Rectal smooth muscle tissue (tissue), 1 donor: Measurements from ENCODE around the gene SEPTIN2.
"Not testable (repeated sequence)": the region's sequence is repeated elsewhere in the genome, so short reads cannot be mapped to it uniquely, and the experiment has no call there.

Experiments
- H3K27ac ChIP-seq: one replicate; pipeline ENCODE4 v1.7.0; 2013; ENCODE audit warnings: low read depth, low read length, inconsistent platforms
- H3K27me3 ChIP-seq: one replicate; pipeline ENCODE4 v1.7.0; 2013; ENCODE audit warnings: low read length; ENCODE audit not compliant: control insufficient read depth, insufficient read depth
- H3K36me3 ChIP-seq: one replicate; pipeline ENCODE4 v1.7.0; 2013; ENCODE audit warnings: low read length; ENCODE audit not compliant: control insufficient read depth, insufficient read depth
- H3K4me1 ChIP-seq: one replicate; pipeline ENCODE4 v1.7.0; 2013; ENCODE audit warnings: low read length; ENCODE audit not compliant: control insufficient read depth, insufficient read depth
- H3K4me3 ChIP-seq: one replicate; pipeline ENCODE4 v1.7.0; 2013; ENCODE audit warnings: low read length
- H3K9ac ChIP-seq: one replicate; pipeline ENCODE4 v1.7.0; 2013; ENCODE audit warnings: low read length

The SEPTIN2 gene

DNA sequence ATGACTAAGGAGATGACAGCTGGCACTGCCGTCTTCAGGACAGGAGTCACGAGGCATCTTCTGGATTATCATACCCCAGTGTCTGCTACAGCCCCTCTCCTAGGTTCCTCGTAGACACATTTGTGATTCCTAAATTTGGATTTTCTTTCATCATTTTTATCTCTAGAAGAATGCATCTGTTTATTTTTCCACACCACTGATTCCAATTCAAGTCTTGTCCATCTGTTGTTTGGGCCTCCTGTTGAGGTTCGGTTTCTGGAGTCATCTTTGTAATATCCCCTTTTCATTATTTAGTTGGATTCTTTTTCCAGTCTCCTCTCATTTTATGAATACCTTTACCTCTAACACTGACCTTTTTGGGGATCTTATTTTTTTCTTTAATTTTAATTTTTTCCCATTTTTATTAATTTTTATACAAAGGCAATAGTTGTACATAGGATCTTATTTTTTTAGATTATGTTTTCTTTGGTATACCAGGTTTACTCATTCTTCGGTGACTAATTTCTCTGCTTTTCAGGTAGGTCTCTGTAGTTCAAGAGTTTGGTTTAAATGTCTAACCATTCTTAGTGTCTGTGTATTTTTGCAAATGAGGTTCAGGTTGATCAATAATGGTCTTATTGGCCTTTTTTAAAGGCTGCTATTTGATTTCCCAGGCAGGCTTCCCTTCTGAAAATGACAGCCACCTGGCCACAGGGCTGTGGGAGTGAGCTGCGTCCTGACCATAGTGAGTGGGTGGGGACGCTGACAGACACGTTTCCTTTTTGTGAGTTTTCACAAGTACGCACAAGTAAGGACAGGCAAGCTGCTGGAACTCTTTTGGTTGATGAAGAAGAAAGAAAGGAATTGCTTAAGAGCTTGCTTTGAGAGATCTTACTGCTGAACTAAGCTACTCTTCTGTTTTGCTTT is 74.8 kb downstream of the SEPTIN2 start:
- H3K4me3 ChIP-seq = no peak overlapping the region
- no peaks in the 10 kb centered on the region for H3K36me3 ChIP-seq
- H3K27me3 ChIP-seq = no peaks in the 10 kb centered on the region
- H3K9ac ChIP-seq = no peak overlapping the region
- no peaks in the 10 kb centered on the region for H3K4me1 ChIP-seq
- no peak overlapping the region for H3K27ac ChIP-seq

DNA sequence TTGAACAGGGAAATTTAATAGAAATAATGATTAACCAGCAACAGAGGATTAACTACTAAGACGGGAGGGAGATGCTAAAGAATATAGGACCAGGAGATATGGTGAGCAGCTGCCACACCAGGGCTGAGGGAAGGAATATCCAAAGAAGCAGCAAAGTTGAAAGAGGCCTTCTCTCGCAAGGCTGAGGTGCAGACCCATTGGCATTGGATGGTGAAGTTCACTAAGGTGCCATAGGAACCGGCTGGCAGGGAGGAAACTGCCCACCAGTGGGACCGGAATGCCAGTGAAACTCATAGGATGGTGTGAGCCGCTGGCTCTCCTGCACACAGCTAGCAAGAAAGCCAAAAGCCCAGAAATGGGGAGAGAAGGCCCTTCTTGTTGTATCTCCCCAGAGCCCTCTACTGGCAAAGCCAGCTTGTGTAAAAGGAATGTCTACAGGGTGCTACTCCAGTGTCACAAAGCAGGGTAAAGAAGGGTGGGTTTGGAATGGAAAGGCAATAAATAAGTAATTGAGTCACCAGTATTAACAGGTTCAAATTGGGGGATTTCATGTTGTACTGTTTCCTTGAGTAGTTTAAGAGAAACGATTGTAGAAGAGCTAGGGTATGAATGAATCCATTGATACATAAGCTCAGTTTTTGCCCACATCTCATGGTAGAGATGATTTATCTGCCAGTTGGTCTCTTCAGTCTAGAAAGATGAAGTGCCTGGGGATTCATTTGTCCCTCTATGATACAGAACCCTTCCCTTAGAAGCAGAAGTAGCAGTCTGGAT is 76.4 kb downstream of the SEPTIN2 start:
- no peak overlapping the region for H3K9ac ChIP-seq
- H3K36me3 ChIP-seq = no peaks in the 10 kb centered on the region
- H3K27ac ChIP-seq = no peak overlapping the region
- no peaks in the 10 kb centered on the region for H3K27me3 ChIP-seq
- no peak overlapping the region for H3K4me3 ChIP-seq
- H3K4me1 ChIP-seq = no peaks in the 10 kb centered on the region

DNA sequence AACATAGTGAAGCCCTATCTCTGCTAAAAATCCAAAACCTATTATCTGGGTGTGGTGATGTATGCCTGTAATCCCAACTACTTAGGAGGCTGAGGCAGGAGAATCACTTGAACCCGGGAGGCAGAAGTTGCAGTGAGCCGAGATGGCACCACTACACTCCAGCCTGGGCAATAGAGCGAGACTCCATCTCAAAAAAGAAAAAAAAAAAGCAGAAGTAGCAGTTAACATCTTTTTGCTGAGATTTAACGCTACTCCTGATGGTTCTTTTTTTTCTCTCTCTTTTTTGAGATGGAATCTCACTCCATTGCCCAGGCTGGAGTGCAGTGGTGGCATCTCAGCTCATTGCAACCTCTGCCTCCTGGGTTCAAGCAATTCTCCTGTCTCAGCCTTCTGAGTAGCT is 77.0 kb downstream of the SEPTIN2 start:
- H3K27me3 ChIP-seq, H3K4me1 ChIP-seq: not testable (repeated sequence)

DNA sequence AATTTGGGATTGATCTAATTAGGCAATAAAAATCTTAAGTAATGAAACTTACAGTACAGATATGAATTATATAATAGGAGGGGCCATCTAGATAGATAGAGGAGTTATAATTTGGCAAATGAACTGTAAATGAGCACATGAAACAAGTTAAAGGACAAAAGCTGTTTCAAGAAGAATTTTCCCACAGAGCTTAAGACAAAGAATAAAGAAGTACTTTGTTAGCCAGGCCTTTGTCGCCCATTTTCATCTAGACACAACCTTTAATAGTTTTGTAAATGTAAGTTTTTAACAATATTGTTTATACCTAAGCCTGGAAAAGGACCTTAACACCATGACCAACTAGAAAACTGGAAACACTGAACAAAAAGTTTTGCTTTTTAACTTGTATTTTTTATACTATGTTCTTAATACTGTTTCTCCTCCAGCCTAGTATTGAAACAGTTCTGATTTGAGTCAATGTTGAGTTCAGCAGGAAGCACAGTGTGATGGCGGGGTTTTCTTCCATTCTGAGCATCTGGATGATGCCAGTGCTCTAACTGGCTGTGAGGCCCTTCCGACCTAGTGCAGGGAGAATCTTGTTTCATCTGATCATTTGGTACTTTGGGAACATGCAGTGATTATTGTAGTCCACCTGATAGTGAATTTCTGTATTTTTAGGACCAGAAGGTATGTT is 77.9 kb downstream of the SEPTIN2 start:
- H3K27ac ChIP-seq = no peak overlapping the region
- no peak overlapping the region for H3K9ac ChIP-seq
- H3K36me3 ChIP-seq = no peaks in the 10 kb centered on the region
- no peak overlapping the region for H3K4me3 ChIP-seq
- H3K27me3 ChIP-seq = no peaks in the 10 kb centered on the region
- H3K4me1 ChIP-seq = no peaks in the 10 kb centered on the region

More for the DNA sequence above, 77.0 kb downstream of the SEPTIN2 start:
- not testable (repeated sequence) for H3K36me3 ChIP-seq, H3K4me3 ChIP-seq, H3K9ac ChIP-seq, H3K27ac ChIP-seq

DNA sequence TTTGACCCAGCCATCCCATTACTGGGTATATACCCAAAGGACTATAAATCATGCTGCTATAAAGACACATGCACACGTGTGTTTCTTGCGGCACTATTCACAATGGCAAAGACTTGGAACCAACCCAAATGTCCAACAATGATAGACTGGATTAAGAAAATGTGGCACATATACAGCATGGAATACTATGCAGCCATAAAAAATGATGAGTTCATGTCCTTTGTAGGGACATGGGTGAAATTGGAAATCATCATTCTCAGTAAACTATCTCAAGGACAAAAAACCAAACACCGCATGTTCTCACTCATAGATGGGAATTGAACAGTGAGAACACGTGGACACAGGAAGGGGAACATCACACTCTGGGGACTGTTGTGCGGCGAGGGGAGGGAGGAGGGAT is 81.1 kb downstream of the SEPTIN2 start:
- not testable (repeated sequence) for H3K9ac ChIP-seq, H3K27ac ChIP-seq, H3K27me3 ChIP-seq

DNA sequence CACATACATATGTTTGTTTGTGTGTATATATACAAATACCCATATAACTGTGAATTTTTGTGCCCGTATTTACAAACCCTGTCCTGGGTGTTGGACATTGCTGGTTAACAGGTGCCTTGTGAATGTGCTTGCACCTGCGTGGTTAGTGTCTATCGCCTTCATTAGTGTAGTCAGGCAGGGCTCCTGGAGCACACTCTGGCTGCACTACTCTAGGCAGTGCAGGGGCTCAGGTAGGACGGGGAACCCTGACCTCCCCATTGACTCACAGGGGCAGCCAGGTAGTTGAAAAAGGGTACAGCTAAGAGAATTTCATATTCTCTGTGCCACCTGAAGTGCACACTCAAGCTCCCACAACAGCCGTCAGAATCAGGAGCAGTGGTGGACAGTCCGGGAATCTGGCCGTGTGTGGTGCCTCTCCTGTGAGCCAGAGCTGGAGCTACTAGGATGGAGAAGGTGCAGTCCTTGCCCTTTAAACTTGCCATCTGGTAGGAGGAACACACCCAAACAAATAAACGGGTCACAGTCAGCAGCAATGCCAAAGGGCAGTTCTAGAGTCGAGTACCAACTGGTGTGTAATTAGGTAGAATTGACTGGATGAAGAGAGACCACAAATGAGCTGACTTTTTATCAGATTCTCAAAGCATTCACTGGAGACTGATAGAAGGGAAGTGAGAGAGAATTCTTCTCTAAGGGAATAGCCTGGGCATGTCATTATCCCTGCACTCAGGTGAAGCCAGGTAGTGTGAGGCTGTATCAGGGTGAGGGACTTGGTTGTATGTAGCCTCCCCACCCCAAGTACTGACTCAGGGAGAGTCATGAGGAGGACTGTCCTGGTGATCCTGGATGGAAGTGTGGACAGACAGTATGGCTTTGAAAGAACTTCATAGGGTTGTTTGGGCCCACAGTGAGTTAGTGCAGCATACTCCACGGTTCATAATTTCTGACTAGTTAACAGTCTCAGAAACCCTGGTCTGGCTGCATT is 84.5 kb downstream of the SEPTIN2 start:
- H3K9ac ChIP-seq = no peak overlapping the region

More for the DNA sequence above, 81.1 kb downstream of the SEPTIN2 start:
- H3K4me1 ChIP-seq, H3K4me3 ChIP-seq, H3K36me3 ChIP-seq: not testable (repeated sequence)

More for the DNA sequence above, 84.5 kb downstream of the SEPTIN2 start:
- Histone ChIP-seq H3K36me3 (peaks cover 3% of the 10 kb centered on the region), H3K4me1 (no peaks in the 10 kb centered on the region), H3K27me3 (no peaks in the 10 kb centered on the region), H3K4me3 (no peak overlapping the region), H3K27ac (no peak overlapping the region)
